ENCODE data around the gene SLC37A1. TPM values are rescaled to one million over a fixed set of nuclear protein-coding genes. Genes with fewer than 3 reads are reported as not detected.

Gene SLC37A1
- total RNA-seq, 1 donor from 2014 or later = 7.0 TPM

GRCh38 chr21:42572906-42573495, 59.3 kb downstream of the SLC37A1 start:
- peak; percentile 79 for DNase-seq (ENCODE audit: low spot score)

- DNase-seq (ENCODE audit: low spot score) = no peak
Measured at GRCh38 chr21:42574234-42575027, 60.8 kb downstream of the SLC37A1 start.

GRCh38 chr21:42575111-42575510, 61.5 kb downstream of the SLC37A1 start:
- DNase-seq (ENCODE audit: low spot score) = peak; percentile 64

- DNase-seq (ENCODE audit: low spot score) = no peak
Measured at GRCh38 chr21:42576639-42577038, 63.0 kb downstream of the SLC37A1 start.

- DNase-seq (ENCODE audit: low spot score) = peak; percentile 37
Measured at GRCh38 chr21:42578034-42578433, 64.4 kb downstream of the SLC37A1 start.

- DNase-seq (ENCODE audit: low spot score) = peak; percentile 67
Measured at GRCh38 chr21:42578761-42579415, 65.2 kb downstream of the SLC37A1 start.

GRCh38 chr21:42579456-42580075, 65.9 kb downstream of the SLC37A1 start:
- peak; percentile 85 for DNase-seq (ENCODE audit: low spot score)

GRCh38 chr21:42580076-42580792, 66.6 kb downstream of the SLC37A1 start:
- DNase-seq (ENCODE audit: low spot score) = peak; percentile 82

- no peak for DNase-seq (ENCODE audit: low spot score)
Measured at GRCh38 chr21:42580793-42581321, 67.2 kb downstream of the SLC37A1 start.

GRCh38 chr21:42581336-42581992, 67.8 kb downstream of the SLC37A1 start:
- DNase-seq (ENCODE audit: low spot score) = peak; percentile 22

- DNase-seq (ENCODE audit: low spot score) = peak; percentile 80
Measured at GRCh38 chr21:42581993-42582786, 68.5 kb downstream of the SLC37A1 start.

GRCh38 chr21:42582787-42583476, 69.3 kb downstream of the SLC37A1 start:
- DNase-seq (ENCODE audit: low spot score) = peak; percentile 49

GRCh38 chr21:42583477-42584295, 70.0 kb downstream of the SLC37A1 start:
- peak; percentile 77 for DNase-seq (ENCODE audit: low spot score)

GRCh38 chr21:42584296-42584641, 70.6 kb downstream of the SLC37A1 start:
- DNase-seq (ENCODE audit: low spot score) = peak; percentile 89

GRCh38 chr21:42585881-42586280, 72.2 kb downstream of the SLC37A1 start:
- peak; percentile 73 for DNase-seq (ENCODE audit: low spot score)

GRCh38 chr21:42586406-42586805, 72.8 kb downstream of the SLC37A1 start:
- peak; percentile 77 for DNase-seq (ENCODE audit: low spot score)

- DNase-seq (ENCODE audit: low spot score) = peak; percentile 72
Measured at GRCh38 chr21:42587036-42587435, 73.4 kb downstream of the SLC37A1 start.

Data from mesenteric fat pad (tissue), 1 donor.